ENCODE measurements around the gene TMEM234.
A peak's percentile ranks its signal among the peaks of the same experiment; 100 is the strongest.

Gene TMEM234

DNA sequence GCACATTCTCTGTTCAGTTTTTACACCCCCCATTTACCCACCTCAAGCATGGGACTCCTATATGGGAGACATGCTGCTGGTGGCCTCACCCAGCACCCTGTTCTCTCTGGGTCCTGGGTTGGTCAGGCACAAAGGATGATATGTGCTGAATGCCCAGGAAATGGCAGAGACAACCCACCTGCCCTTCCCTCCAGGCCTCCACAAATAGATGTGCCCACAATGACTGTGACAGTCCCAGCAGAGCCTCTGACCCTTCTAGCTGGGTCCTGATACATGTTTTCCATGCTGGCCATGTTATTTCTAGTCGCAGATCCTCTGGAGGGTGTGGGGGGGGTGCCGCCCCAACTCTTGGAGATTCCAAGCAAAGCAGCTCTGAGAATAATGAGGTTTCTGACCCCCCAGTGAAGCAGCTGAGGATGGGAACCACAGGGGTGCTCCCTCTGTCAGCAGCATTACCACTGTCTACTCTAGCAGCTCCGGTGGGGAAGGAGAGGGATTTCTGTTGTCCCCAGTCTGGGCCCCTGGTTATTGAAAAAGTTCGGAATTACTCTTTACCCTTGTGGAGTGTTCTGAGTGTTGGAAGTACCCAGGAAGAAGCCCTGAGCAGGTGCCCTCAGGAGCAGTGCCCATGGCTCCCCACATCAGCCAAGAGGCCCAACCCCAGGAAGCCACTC, 23.0 kb downstream of the TMEM234 start:
- DNase-seq = no peak

DNA sequence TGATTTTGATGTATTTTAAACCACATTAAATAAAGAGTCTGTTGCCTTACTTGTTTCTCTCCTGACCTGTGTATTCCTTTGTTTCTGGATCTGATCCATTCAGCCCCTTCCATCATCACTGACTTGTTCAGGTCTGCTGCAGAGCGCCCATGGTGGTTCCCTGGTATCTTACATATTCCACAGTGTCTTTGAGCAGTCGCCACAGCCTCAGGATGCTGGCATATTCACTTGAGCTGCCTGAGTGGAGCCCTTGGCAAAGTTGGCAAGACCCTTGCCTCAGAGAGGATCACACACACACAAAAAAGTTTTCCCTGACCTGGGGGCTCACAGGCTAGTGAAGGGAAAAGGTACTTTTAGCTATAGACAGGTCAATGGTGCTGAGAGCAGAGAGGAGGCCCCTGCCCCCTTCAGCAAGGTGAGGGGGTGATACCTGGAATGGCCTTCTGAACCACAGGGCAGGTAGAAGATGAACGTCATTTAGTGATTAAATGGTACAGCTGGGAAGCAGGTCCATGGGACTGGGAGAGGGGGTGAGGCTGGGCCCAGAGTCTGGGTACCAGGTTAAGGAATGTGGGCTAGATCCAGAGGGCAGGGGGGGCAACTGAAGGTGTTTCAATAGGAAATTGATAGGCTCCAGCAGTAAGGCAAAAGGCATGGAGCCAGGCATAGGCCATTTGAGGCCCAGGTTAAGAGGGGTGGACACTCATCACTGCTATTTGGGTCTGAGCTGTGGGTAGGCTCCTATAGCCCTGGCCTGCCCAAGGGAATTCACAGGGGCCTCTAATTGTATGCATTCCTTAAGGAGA, 23.7 kb downstream of the TMEM234 start:
- no peak for DNase-seq

DNA sequence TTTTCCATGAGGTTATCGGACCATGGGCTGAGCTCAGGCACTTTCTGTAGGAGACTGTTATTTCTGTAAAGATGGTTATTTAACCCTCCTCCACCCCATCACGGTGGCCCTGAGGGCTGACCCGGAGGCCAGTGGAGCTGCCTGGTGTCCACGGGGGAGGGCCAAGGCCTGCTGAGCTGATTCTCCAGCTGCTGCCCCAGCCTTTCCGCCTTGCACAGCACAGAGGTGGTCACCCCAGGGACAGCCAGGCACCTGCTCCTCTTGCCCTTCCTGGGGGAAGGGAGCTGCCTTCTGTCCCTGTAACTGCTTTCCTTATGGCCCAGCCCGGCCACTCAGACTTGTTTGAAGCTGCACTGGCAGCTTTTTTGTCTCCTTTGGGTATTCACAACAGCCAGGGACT, 24.3 kb downstream of the TMEM234 start:
- no peak for DNase-seq

DNA sequence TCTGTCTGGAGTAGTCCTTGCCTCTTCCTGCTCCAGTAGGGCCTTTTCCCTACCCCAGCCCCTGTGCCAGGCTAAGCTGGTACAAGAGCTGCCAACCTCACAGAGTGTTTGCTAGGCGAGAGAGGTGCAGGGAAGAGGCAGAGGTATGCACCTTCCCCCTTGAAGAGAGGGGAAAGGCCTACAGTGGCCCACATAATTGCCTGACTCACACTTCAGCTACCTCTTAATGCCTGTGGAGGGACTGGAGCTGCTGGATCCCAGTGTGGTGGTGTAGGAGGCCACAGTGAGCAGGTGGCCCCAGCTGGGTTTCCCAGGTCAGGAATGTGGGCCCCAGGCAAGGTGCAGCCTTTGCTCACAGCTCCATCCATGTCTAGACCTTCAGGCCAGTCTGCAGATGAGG, 25.1 kb downstream of the TMEM234 start:
- DNase-seq = no peak

DNA sequence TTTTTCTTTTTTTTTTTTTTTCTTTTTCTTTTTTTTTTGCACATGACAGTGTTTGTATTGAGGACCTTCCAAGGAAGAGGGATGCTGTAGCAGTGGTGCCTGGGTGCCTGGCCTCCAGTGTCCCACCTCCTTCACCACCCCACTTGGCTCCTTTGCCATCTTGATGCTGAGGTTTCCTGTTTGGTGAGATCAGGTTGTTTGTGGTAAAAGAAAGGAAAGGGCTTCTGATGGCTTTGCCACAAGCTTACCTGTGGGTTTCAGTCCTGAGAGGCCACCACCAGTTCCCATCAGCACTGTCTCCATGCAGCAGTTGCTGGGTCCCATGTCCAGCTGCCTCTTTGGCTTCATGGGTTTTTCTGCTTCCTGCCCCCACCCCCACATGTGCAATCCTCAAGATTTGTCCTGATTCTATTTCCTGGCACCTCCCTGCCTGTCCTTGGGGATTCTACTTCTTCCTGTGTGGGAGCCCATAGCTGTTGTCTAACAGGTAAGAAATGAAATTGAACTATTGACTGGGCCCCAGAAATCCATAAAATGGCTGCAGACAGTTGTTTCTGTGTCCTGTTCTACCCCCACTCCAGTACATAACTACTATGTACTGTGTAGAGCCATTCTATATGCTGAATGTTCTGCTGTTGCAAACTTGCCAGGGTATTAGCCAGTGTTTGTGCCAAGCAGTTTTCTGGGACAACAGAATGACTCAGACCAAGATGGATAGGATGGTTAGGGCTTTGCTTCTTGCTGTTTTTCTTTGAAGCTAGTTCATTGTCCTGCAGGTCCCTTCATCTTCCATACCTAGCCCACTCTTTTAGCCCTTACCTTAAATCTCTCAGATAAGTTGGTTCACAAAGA, 26.0 kb downstream of the TMEM234 start:
- DNase-seq = no peak

DNA sequence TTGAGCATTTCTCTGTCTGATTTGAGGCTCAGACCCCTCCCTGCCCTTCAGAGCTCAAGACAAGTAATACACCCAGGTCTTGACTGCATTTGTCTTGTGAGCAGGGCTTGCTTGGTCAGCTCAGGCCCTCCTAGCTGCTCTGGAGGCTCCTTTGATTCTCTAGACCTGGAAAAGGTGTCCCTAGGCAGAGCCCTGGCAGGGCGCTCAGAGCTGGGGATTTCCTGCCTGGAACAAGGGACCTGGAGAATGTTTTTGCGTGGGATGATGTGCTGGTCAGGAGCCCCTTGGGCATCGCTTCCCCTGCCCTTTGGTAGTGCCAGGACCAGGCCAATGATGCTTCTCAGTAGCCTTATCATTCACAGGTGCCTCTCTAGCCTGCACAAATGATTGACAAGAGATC, 26.6 kb downstream of the TMEM234 start:
- no peak for DNase-seq

DNA sequence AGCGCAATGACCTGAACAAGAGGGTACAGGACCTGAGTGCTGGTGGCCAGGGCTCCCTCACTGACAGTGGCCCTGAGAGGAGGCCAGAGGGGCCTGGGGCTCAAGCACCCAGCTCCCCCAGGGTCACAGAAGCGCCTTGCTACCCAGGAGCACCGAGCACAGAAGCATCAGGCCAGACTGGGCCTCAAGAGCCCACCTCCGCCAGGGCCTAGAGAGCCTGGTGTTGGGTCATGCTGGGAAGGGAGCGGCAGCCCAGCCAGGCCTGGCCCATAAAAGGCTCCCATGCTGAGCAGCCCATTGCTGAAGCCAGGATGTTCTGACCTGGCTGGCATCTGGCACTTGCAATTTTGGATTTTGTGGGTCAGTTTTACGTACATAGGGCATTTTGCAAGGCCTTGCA, 27.2 kb downstream of the TMEM234 start:
- DNase-seq = no peak

DNA sequence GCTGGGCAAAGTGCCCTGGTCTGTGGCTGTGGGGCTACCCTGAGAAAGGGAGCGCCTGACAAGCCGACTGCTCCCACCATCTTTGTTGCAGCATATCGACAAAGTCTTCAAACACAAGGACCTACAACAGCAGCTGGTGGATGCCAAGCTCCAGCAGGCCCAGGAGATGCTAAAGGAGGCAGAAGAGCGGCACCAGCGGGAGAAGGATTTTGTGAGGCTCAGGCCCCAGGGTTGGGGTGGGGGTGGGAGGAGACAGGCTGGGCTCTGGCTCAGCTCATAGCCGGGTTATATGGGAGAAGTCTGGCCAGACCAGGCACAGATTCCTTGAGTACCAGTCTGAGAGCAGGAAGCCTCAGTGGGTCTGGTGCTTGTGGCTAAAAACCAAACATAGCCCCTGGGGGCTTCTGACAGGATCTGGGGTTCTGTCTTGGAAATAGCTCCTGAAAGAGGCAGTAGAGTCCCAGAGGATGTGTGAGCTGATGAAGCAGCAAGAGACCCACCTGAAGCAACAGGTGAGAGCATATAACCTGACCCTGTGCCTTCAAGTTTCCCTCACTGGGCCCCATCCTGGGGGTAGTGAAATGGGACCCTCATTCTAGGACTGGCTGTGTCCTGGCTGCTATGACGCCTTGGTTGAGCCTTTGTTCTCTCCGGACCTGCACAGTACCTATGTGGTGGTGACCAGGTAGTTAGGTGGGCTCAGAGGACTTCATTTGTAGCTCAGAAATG, 29.8 kb downstream of the TMEM234 start:
- DNase-seq = no peak

DNA sequence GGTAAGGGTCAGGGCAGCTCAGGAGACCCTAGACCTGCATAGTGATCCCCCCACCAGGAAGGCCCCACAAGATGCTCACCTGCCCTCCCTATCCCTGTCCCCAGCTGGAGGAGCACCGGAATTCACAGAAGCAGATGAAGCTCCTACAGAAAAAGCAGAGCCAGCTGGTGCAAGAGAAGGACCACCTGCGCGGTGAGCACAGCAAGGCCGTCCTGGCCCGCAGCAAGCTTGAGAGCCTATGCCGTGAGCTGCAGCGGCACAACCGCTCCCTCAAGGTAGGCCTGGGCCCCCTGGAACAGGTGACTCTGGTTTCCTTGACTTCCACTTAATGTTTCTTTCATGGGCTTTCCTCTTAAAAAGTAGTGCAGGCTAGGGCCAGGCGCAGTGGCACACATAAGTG, 34.3 kb downstream of the TMEM234 start:
- DNase-seq = no peak

DNA sequence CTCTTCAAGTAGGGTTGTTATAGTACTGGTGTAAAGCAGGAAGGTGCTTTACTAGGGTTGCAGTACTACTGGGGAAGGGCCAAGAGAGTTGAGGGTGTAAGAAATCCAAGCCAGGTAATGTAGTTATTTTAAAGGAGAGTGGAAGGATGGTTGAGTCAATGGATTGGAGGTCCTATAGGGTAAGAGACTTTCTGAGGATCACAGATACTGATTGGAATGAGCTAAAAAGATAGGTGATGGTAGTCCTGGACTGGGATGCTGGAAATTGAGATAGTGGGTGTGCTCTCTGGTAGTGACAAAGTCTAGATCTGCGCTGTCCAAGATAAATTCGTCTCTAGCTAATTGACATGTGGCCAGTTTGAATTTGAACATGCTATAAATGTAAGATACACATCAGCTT, 35.7 kb downstream of the TMEM234 start:
- DNase-seq = no peak

DNA sequence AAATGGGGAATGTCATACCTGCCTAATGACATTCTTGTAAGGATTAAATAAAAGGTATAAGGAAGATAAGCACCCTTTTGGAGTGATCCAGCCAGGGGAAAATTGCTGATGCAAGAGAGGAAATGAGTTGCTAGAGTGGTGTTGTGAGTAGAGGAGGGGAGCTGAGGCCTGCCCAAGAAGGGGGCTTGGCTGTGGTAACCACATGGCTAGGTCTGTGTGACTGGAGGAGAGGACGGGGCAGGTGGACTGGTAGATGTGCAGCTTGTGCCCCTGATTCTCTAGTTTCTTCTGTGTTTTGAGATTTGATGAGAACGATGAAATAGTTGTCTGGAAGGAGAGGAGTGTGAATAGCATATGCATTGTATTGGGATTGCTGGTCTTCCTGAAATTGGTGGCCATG, 36.1 kb downstream of the TMEM234 start:
- peak; percentile 16 for DNase-seq

DNA sequence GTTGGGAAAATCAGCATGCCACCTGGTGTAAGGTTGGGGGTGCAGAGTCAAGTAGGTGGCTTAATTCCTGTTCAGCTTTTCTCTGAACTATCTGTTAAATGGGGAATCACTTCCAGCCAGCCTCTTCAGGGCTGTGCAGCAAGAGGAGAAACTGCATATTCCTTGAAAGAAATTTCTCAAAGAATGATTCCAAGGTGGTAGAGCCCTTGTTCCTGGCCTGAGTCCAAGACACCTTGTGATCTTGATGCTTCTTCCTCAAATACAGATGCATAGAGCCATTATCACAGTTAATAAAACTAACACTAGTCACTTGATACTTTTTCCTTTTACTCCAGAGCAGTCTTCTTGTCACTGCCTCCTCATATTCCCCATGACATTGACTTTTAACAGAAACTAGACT, 37.5 kb downstream of the TMEM234 start:
- DNase-seq = no peak

DNA sequence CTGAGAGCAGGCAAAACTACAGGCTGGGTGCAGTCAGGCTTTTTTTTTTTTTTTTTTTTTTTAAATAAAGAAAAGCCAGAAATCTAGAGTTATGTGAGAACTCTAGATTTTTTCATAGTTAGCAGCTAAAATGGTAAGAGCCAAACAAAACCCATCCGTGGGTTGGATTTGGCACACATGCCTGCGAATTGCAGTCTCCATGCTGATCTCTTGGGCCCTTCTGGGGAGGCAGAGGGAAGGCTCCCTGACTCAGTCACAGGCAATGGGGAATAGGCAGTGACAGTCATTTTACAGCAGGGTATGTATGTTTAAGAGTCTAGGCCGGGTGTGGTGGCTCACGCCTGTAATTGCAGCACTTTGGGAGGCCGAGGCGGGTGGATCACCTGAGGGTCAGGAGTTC, 40.1 kb downstream of the TMEM234 start:
- no peak for DNase-seq

DNA sequence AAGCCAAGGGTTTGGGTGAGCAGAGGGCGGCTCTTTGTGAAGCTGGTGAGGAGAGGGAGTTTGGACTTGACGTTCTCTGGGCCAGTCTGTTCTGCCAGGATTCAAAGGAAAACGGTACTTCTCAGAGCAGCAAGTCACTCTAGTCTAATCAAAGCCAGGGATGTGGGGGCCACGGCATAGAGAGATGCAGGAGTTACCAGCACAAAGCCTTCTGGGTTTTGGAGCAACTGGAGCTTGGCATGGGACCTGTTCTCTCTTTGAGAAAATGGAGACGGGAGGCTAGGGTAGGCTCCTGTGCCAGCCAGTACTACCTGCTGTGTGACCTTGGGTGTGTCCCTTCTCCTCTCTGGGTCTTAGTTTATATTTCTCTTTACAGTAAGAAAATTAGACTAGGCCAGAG, 40.6 kb downstream of the TMEM234 start:
- DNase-seq = no peak

DNA sequence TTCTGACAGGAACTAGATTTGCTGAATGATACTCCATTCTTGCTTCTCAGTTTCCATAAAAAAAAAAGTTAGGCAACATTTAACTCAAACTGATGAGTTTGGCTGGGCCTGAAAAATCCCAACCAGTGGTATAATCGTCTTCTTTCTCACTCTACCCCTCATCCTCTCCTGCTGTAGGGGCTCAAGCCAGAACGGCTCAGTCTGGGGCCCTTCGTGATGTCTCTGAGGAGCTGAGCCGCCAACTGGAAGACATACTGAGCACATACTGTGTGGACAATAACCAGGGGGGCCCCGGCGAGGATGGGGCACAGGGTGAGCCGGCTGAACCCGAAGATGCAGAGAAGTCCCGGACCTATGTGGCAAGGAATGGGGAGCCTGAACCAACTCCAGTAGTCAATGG, 41.1 kb downstream of the TMEM234 start:
- no peak for DNase-seq

DNA sequence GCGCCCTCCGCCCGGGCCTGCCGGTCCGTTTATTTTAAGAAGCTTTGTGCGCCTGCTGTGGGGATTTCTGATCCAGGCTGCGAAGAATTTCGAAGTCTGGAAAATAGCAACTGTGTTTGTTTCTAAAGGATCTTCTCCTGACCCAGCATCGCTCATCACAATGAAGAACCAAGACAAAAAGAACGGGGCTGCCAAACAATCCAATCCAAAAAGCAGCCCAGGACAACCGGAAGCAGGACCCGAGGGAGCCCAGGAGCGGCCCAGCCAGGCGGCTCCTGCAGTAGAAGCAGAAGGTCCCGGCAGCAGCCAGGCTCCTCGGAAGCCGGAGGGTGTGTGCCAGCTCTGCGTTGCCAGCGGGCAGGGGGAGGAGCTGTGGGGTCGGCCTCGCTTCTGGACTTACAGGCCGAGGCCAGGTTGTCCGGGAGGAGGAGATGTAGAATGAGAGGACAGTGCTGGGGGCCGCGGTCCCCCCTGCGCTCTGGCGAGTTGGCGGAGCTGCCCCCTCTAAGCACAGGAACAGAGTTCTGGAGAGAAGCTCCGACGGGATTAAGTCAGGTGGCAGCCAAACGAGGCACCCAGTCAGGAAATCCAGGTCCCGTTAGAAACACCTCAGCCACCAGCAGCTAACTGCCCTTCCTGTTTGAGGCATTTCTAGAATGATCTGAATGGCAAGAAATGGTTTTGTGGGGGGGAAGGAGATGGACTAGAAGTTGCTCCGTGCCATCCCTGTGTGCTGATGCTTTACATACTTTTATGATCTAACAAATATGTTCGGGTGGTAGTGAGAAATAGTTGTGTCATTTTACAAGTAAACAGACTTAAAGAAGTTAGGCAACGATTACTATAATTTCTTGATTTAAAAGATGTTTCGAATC, 41.7 kb downstream of the TMEM234 start:
- DNase-seq = peak; percentile 46

DNA sequence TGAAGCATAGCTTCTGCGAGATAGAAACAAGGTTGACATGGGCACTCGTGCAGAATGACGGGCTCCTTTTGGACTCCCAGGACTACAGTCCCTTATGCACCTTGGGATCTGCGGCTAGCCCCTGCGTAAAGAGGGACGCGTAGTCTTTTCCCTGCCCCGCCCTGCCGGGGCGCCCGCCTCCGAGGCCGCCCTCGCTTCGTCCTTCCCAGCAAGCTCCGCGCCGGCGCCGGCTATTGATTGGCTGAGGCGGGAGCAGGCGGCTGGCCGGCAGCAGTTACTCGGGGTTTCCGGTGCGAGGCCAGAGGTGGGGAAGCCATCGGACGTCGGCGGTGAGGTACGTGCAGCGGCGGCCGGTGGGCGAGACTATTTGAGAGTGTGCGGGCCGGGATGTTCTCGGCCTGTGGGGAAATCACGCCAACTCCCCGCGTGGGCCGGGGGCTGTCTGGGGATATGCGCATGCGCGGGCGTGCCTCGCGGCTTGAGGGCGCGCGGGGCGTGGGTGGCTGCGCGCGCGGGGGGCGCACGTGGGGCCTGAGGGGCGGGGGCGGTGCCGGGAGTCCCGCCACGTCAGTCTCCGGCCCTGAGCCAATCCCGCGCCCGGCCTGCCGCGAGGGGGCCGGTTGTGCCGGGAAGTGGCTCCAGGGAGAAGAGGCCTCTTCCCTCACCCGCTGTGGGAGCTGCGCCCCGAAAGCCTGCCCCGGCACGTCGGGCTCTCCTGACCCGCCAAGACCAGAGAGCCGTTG, 42.5 kb downstream of the TMEM234 start, which contains the start of gene TXLNA:
TSS of gene TXLNA (plus strand) at position 233 of the 743 bp plus-strand sequence. CDS start 671 bp downstream, outside the sequence.
- DNase-seq = peak; percentile 92

DNA sequence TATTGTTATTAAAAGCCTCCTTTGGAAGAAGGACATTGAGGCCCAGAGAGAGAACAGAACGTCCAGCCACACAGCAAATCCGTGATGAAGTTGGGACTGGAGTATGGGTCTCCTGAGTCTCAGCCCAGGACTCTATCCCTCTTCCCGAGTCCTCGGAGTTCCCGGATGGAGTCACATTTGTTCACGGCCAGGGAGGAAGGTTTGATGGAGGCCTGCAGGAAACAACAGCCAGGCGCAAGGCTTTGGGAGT, 43.0 kb downstream of the TMEM234 start:
- DNase-seq = no peak

DNA sequence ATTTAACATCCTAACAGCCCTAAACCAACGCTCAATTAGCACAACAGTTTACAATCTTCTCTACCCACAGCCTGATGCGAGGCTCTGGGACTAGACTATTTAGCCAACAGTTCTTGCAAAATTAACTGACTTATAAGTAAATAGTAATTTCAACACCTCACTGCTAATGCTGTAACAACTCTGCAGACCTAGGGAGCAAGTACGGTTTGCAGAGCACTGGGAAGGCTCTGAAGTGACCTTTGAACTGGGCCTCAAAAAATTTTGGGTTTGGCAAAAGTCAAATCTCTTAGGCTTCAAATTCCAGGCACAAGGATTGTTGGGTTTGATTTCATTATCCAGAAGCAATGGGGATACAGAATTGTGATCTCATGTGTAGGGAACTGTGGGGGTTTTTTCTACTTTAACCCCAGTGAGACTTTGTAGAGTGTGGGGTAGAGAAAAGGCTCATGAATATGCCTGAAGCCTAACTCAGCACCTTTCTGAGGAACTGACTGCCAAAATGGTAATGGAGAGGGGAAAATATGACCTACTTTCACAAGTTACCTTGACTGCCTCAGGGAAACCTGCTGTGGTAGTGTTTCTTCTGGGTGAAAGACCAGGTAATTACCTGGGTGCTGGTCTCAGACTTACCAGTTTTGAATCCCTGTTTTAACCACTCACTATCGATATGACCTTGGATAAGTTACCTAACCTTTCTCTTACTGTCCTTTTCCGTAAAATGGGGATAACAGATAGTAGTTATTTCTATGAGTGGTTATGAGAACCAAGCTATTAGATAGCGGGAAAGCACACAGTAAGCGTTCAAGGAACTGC, 43.6 kb downstream of the TMEM234 start:
- no peak for DNase-seq

DNA sequence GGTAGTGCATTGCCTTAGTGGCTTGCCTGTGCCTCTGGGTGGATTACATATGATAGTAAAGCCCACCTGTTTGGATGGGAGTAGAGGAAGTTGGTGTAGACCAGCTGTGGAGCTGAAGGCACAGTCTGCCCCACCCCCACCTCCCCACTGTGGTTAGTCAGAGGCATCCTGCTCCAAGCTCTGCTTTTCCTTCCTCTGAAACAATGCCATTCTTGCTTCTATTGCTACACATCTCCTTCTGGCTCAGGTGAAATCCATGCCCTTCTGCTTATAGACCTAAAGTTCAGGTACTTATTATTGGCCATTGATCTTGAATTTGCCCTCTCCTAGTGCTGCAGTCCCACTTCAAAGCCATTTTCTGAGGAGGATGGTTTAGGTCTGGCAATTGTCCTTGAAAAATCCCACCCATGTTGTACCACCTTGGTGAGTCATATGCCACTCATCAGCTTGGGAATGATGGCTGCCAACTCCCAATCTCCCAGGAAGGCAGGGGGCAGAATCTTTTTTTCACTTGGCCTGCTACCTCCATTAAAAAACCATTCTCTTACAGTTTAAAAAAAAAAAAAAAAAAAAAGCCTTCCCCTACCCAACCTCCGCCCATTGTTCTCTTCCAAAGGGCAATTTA, 49.4 kb downstream of the TMEM234 start:
- DNase-seq = peak; percentile 22
